A549 (cell line): ENCODE results near the gene RUSF1.

ENCODE experiments used
- HMGXB4 ChIP-seq: fragments of 250-450 bp; sonication (Bioruptor Pico); IDR thresholded peaks from 2 replicates; pipeline ENCODE4 v1.5.0; 2021; ENCODE audit warnings: mild to moderate bottlenecking, moderate library complexity, borderline replicate concordance
- MAFK ChIP-seq: fragments of 450-650 bp; IDR thresholded peaks from 2 replicates; pipeline ENCODE4 v1.6.1; 2014; ENCODE audit not compliant: partially characterized antibody
- MAX ChIP-seq: IDR thresholded peaks from 2 replicates; pipeline ENCODE4 v1.6.1; 2012
- RFX5 ChIP-seq: fragments of 450-650 bp; IDR thresholded peaks from 2 replicates; pipeline ENCODE4 v1.7.1; 2014; ENCODE audit warnings: antibody characterized with exemption, mild to moderate bottlenecking, moderate library complexity

GRCh38 chr16:31537362-31538242, 29.4 kb upstream of the RUSF1 start:
- no peak for TF ChIP-seq RFX5
- no peak for TF ChIP-seq HMGXB4 (CRISPR knock-in tag)
- no peak for TF ChIP-seq MAX
- TF ChIP-seq MAFK: no peak
